Mesothelial cell of epicardium (in vitro differentiated cells): ENCODE data around the gene PAK2. TPM values are rescaled to one million over a fixed set of nuclear protein-coding genes. Genes with fewer than 3 reads are reported as not detected.
A peak's percentile ranks its signal among the peaks of the same experiment; 100 is the strongest.
"Not testable (repeated sequence)": the region's sequence is repeated elsewhere in the genome, so short reads cannot be mapped to it uniquely, and the experiment has no call there.

Experiments
- DNase-seq, 2 experiments: peaks; one replicate each; pipeline ENCODE4 v3.0.0; 2021; ENCODE audit warnings: low spot score in 2 of 2; ENCODE audit not compliant: unreplicated experiment in 2 of 2
- H3K27ac Mint-ChIP-seq: 2 replicates; pipeline ENCODE4 v1.8.0; 2021; ENCODE audit warnings: mixed read lengths
- H3K27me3 Mint-ChIP-seq: 2 replicates; pipeline ENCODE4 v1.8.0; 2021; ENCODE audit warnings: low read depth, mixed read lengths
- H3K36me3 Mint-ChIP-seq: 2 replicates; pipeline ENCODE4 v1.8.0; 2021; ENCODE audit warnings: mixed read lengths
- H3K4me1 Mint-ChIP-seq: 2 replicates; pipeline ENCODE4 v1.8.0; 2021; ENCODE audit warnings: mixed read lengths
- H3K4me3 Mint-ChIP-seq: 2 replicates; pipeline ENCODE4 v1.8.0; 2021; ENCODE audit warnings: mild to moderate bottlenecking, moderate library complexity, mixed read lengths
- H3K9me3 Mint-ChIP-seq: 2 replicates; pipeline ENCODE4 v1.8.0; 2021; ENCODE audit warnings: mixed read lengths
- CTCF ChIP-seq: fragments of 200-600 bp; sonication (generic); IDR thresholded peaks from one replicate; pipeline ENCODE4 v1.5.0; 2021; ENCODE audit warnings: antibody characterized with exemption; ENCODE audit not compliant: unreplicated experiment
- total RNA-seq: library from RNA; stranded (reverse); gene quantifications from 3 replicates; pipeline ENCODE4 v1.2.1, GENCODE V29; 2021

Gene PAK2
- total RNA-seq, 1 donor from 2014 or later = 52.0 TPM

GRCh38 chr3:196835086-196835485 lies 95.4 kb downstream of the PAK2 start:
- peaks cover 3% of the 10 kb centered on the region for H3K9me3 Mint-ChIP-seq
- H3K4me1 Mint-ChIP-seq = no peaks in the 10 kb centered on the region

GRCh38 chr3:196836626-196837025 lies 97.0 kb downstream of the PAK2 start:
- H3K4me3 Mint-ChIP-seq, H3K27ac Mint-ChIP-seq, H3K9me3 Mint-ChIP-seq: not testable (repeated sequence)

More at GRCh38 chr3:196835086-196835485, 95.4 kb downstream of the PAK2 start:
- no peak for TF ChIP-seq CTCF
- Mint-ChIP-seq H3K36me3 (peaks cover 5% of the 10 kb centered on the region), H3K4me3 (no peak overlapping the region), H3K27ac (no peak overlapping the region), H3K27me3 (no peaks in the 10 kb centered on the region)
- DNase-seq = no peak

GRCh38 chr3:196837819-196838420 lies 98.3 kb downstream of the PAK2 start:
- peaks cover 2% of the 10 kb centered on the region for H3K36me3 Mint-ChIP-seq
- H3K27ac Mint-ChIP-seq = no peak overlapping the region
- H3K9me3 Mint-ChIP-seq = peaks cover 3% of the 10 kb centered on the region
- H3K4me1 Mint-ChIP-seq = no peaks in the 10 kb centered on the region
- DNase-seq = no peak
- H3K4me3 Mint-ChIP-seq = no peak overlapping the region
- no peaks in the 10 kb centered on the region for H3K27me3 Mint-ChIP-seq
- peak; percentile 20 for TF ChIP-seq CTCF

More at GRCh38 chr3:196836626-196837025, 97.0 kb downstream of the PAK2 start:
- not testable (repeated sequence) for DNase-seq, H3K27me3 Mint-ChIP-seq, H3K4me1 Mint-ChIP-seq, H3K36me3 Mint-ChIP-seq

- not testable (repeated sequence) for H3K27me3 Mint-ChIP-seq, H3K36me3 Mint-ChIP-seq
Measured at GRCh38 chr3:196839351-196839750, 99.7 kb downstream of the PAK2 start.

GRCh38 chr3:196842567-196843434 lies 103.1 kb downstream of the PAK2 start:
- no peak overlapping the region for H3K4me3 Mint-ChIP-seq
- peaks cover 3% of the 10 kb centered on the region for H3K9me3 Mint-ChIP-seq
- no peaks in the 10 kb centered on the region for H3K36me3 Mint-ChIP-seq
- no peaks in the 10 kb centered on the region for H3K27me3 Mint-ChIP-seq
- no peaks in the 10 kb centered on the region for H3K4me1 Mint-ChIP-seq
- no peak for DNase-seq
- TF ChIP-seq CTCF = no peak
- no peak overlapping the region for H3K27ac Mint-ChIP-seq

More at GRCh38 chr3:196839351-196839750, 99.7 kb downstream of the PAK2 start:
- not testable (repeated sequence) for H3K4me1 Mint-ChIP-seq, DNase-seq, H3K27ac Mint-ChIP-seq, H3K9me3 Mint-ChIP-seq, H3K4me3 Mint-ChIP-seq

- Mint-ChIP-seq H3K4me3 (no peak overlapping the region), H3K27me3 (no peaks in the 10 kb centered on the region), H3K9me3 (peaks cover 3% of the 10 kb centered on the region), H3K4me1 (no peaks in the 10 kb centered on the region), H3K36me3 (no peaks in the 10 kb centered on the region), H3K27ac (no peak overlapping the region)
- no peak for DNase-seq
- TF ChIP-seq CTCF = no peak
Measured at GRCh38 chr3:196843435-196844110, 103.9 kb downstream of the PAK2 start.

- not testable (repeated sequence) for H3K36me3 Mint-ChIP-seq, H3K27ac Mint-ChIP-seq, DNase-seq, H3K4me3 Mint-ChIP-seq, H3K9me3 Mint-ChIP-seq, H3K27me3 Mint-ChIP-seq, H3K4me1 Mint-ChIP-seq
Measured at GRCh38 chr3:196844235-196845219, 104.9 kb downstream of the PAK2 start.

GRCh38 chr3:196848375-196848774 lies 108.7 kb downstream of the PAK2 start:
- H3K27me3 Mint-ChIP-seq, H3K36me3 Mint-ChIP-seq, DNase-seq, H3K27ac Mint-ChIP-seq, H3K4me1 Mint-ChIP-seq, H3K4me3 Mint-ChIP-seq: not testable (repeated sequence)
- peaks cover 11% of the 10 kb centered on the region for H3K9me3 Mint-ChIP-seq
